ENCODE data around the gene MAP1LC3B. TPM values are rescaled to one million over a fixed set of nuclear protein-coding genes. Genes with fewer than 3 reads are reported as not detected.

The MAP1LC3B gene
- total RNA-seq, 1 donor from 2014 or later, result 46.2 TPM

- Mint-ChIP-seq H3K27ac (no peak overlapping the region), H3K27me3 (no peaks in the 10 kb centered on the region), H3K36me3 (ENCODE audit: insufficient read depth) (no peaks in the 10 kb centered on the region), H3K4me3 (ENCODE audit: low read depth) (no peak overlapping the region), H3K4me1 (ENCODE audit: low read depth) (peaks cover 10% of the 10 kb centered on the region), H3K9me3 (ENCODE audit: low read depth) (no peaks in the 10 kb centered on the region)
- no peak for DNase-seq (ENCODE audit: low spot score, unreplicated experiment)
- TF ChIP-seq CTCF (IDR thresholded peaks at IDR 0.05; ENCODE audit: unreplicated experiment), result no peak
Measured at GRCh38 chr16:87366930-87367329, 25.2 kb upstream of the MAP1LC3B start.

DNA sequence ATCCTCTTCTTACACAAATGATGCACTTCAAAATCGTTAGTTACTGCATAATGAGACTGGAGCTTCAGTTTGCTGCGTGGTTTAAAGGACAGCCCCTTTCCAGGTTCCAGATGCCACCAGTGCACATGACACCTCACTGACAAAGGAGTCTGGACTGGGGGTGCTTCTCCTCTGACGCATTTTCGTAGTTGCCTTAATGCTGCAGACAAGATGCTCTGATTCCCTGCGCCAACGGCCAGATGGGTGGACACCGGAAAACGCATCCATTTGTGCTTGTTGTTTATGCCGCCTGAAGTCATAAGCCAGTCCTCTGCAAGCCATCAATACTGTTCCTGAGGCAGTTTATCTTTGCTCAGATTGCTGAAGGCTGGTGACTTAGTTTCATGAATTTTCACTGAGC, 24.6 kb upstream of the MAP1LC3B start:
- H3K9me3 Mint-ChIP-seq (ENCODE audit: low read depth), result no peaks in the 10 kb centered on the region
- no peaks in the 10 kb centered on the region for H3K27me3 Mint-ChIP-seq
- H3K4me1 Mint-ChIP-seq (ENCODE audit: low read depth), result peaks cover 10% of the 10 kb centered on the region
- H3K4me3 Mint-ChIP-seq (ENCODE audit: low read depth), result no peak overlapping the region
- no peak for TF ChIP-seq CTCF (IDR thresholded peaks at IDR 0.05; ENCODE audit: unreplicated experiment)
- no peak overlapping the region for H3K27ac Mint-ChIP-seq
- DNase-seq (ENCODE audit: low spot score, unreplicated experiment), result no peak
- no peaks in the 10 kb centered on the region for H3K36me3 Mint-ChIP-seq (ENCODE audit: insufficient read depth)

DNA sequence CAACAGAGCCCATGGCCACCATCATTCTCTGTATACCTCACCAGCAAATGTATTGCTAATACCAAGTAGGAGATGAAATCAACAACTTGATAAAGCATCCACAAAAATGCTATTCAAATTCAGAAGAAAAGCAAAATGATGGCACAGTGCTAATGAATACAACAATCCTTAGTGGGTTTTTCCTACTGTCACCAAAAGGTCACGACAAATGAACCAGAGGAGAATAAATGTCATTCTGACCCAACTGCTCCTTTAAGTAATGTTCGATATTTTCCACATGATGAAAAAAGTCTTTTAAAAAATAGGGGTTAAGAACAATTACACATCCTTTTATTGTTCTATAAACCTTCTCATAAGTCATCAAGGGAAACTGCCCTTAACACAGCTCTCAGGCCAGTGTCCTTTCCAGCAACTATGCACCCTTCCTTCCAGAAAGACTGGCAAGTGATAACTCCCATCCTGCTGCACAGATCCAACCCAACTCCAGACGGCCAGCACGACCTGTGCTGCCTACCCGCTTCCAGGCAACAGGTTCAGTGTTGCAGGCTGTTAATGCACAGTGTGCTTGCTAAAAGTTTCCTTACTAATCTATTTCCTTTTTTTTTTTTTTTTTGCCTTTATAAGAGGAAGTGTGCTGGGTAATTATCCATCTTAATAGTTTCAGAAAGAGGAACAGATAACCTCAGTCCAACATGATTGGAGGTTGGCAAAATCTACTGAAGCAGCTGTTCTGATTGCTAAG, 23.9 kb upstream of the MAP1LC3B start:
- Mint-ChIP-seq H3K4me1 (ENCODE audit: low read depth) (peaks cover 10% of the 10 kb centered on the region), H3K27me3 (no peaks in the 10 kb centered on the region), H3K36me3 (ENCODE audit: insufficient read depth) (no peaks in the 10 kb centered on the region), H3K27ac (no peak overlapping the region), H3K4me3 (ENCODE audit: low read depth) (no peak overlapping the region), H3K9me3 (ENCODE audit: low read depth) (no peaks in the 10 kb centered on the region)
- no peak for TF ChIP-seq CTCF (IDR thresholded peaks at IDR 0.05; ENCODE audit: unreplicated experiment)
- DNase-seq (ENCODE audit: low spot score, unreplicated experiment), result no peak

DNA sequence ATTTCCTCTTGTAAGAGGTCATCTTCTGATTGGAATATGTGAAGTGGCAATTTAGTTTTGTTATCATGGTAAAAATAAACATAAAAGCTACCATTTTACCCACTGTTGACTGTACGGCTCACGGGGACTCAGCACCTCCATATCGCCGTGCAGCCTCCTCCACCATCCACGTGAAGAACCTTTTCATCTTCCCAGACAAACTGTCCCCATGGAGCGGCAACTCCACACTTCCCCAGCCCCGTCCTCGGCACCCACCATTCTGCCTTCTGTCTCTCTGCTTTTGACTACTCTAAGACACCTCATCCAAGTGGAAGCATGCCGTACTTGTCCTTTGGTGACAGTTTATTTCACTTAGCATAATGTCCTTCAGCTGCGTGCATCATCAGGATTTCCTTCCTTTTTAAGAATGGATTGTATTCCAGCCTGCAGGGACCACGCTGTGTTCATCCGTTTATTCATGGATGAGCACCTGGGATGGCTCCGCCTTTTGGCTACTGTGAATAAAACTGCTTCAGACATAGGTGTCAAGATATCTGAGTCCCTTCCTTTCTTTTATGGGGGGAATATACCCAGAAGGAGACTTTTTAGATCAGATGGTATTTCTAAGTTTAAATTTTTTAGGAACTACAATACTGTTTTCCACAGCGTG, 22.9 kb upstream of the MAP1LC3B start:
- no peak for TF ChIP-seq CTCF (IDR thresholded peaks at IDR 0.05; ENCODE audit: unreplicated experiment)
- Mint-ChIP-seq H3K4me1 (ENCODE audit: low read depth) (peaks cover 1% of the 10 kb centered on the region), H3K27me3 (no peaks in the 10 kb centered on the region), H3K4me3 (ENCODE audit: low read depth) (no peak overlapping the region), H3K36me3 (ENCODE audit: insufficient read depth) (no peaks in the 10 kb centered on the region), H3K9me3 (ENCODE audit: low read depth) (no peaks in the 10 kb centered on the region), H3K27ac (no peak overlapping the region)
- DNase-seq (ENCODE audit: low spot score, unreplicated experiment), result no peak

DNA sequence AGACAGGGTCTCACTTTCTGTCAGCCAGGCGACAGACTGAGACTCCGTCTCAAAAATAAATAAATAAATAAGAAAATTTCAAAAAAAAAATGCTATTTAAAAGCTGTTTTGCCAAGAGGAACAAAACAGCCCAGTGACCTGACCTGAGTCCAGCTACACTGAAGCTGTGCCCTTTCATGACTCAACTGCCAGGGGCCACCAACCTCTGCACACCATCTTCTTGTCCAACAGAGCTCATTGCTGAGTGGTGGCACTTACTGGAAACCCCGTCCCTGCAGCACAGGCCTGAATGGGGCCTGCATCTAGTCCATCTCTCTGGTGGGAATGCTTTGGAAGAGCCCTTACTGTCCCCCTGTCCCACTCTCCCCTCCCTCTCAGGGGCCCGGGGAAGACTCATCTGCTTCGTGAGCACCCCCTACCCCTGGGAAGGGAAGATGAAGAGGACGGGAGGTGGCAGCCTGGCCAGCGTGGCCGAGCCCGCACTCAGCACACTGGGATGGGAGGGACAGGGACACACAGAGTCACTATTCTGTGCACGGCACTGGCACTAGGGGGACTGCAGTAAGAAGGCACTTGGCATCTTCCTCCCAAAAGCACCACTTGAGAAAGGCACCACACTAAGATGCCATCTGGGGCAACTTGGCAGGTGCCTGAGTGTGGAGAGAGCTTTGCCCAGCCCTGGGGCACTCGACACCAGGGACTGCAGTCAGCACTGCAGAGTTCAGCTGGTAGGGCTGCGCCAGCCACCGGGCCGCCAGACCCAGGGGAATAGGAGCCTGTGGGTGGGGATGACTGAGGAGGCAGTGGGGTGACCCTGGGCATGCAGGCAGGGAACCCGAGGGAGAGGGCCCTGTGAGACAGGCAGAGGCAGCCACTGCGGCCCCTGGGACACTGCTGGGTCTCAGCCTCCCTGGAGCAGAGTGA, 22.1 kb upstream of the MAP1LC3B start:
- Mint-ChIP-seq H3K36me3 (ENCODE audit: insufficient read depth) (no peaks in the 10 kb centered on the region), H3K4me3 (ENCODE audit: low read depth) (no peak overlapping the region), H3K27ac (no peak overlapping the region), H3K4me1 (ENCODE audit: low read depth) (no peaks in the 10 kb centered on the region), H3K27me3 (no peaks in the 10 kb centered on the region), H3K9me3 (ENCODE audit: low read depth) (no peaks in the 10 kb centered on the region)
- no peak for DNase-seq (ENCODE audit: low spot score, unreplicated experiment)
- TF ChIP-seq CTCF (IDR thresholded peaks at IDR 0.05; ENCODE audit: unreplicated experiment), result no peak
